LNCaP clone FGC (cell line): ENCODE data around the gene DFFA.

ENCODE experiments used
- DNase-seq: peaks from one replicate; pipeline ENCODE4 v3.0.0-alpha.2; 2011; ENCODE audit warnings: low read depth
- H3K4me3 ChIP-seq: 2 replicates; pipeline ENCODE4 v1.5.1; 2011; ENCODE audit warnings: mild to moderate bottlenecking, low read depth, low read length, control low read depth
- CTCF ChIP-seq: IDR thresholded peaks from 2 replicates; pipeline ENCODE4 v1.5.1; 2012; ENCODE audit warnings: mild to moderate bottlenecking; ENCODE audit not compliant: control insufficient read depth, insufficient read depth; ENCODE audit errors: extremely low read depth

DFFA gene

GRCh38 chr1:10516925-10517676 lies 44.8 kb upstream of the DFFA start:
- H3K4me3 ChIP-seq = no peak overlapping the region
- DNase-seq = no peak
- no peak for TF ChIP-seq CTCF

GRCh38 chr1:10515976-10516750 lies 43.8 kb upstream of the DFFA start:
- no peak for TF ChIP-seq CTCF
- no peak overlapping the region for H3K4me3 ChIP-seq
- no peak for DNase-seq

GRCh38 chr1:10515301-10515975 lies 43.1 kb upstream of the DFFA start:
- TF ChIP-seq CTCF = no peak
- no peak overlapping the region for H3K4me3 ChIP-seq
- no peak for DNase-seq

GRCh38 chr1:10514490-10515235 lies 42.3 kb upstream of the DFFA start:
- H3K4me3 ChIP-seq = no peak overlapping the region
- TF ChIP-seq CTCF = peak; percentile 90
- DNase-seq = no peak

DNA sequence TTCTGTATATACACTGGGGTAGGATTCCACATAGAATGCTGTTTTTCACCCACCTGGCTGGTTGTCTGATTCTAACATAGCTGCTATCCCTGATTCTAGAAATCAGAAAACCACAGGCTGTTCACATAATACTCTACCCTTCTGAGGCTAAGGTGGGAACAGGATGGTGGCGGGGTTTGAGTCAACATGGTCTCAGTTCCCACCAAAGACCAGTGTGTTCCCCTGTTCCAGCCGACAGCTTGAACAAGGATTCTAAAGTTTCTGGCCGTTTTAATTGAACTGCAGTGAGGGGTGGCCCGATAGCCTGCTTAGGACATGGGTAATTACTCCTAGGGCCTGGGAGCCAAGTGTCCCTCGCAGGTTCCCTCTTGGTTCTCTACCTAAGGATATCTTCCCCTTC lies 40.9 kb upstream of the DFFA start:
- DNase-seq = no peak
- no peak overlapping the region for H3K4me3 ChIP-seq
- no peak for TF ChIP-seq CTCF

GRCh38 chr1:10511494-10511885 lies 39.2 kb upstream of the DFFA start:
- TF ChIP-seq CTCF = no peak
- DNase-seq = no peak

More at GRCh38 chr1:10511494-10511885, 39.2 kb upstream of the DFFA start:
- peak overlapping the region; percentile 19; the same call in 1 of the 2 replicates for H3K4me3 ChIP-seq
